Immature natural killer cell (primary cell): Measurements from ENCODE around the gene LRAT. TPM values are rescaled to one million over a fixed set of nuclear protein-coding genes. Genes with fewer than 3 reads are reported as not detected.

Experiments
- DNase-seq, 3 donors: peaks; one replicate each; pipeline ENCODE4 v3.0.0; 2022; ENCODE audit warnings: mixed read lengths in 1 of 3
- H3K27ac Mint-ChIP-seq, 6 donors: one replicate each; pipeline ENCODE4 v1.8.0; 2020; ENCODE audit warnings: mixed read lengths in 6 of 6, mild to moderate bottlenecking in 5 of 6, inconsistent platforms in 4 of 6, moderate library complexity in 3 of 6
- H3K27me3 Mint-ChIP-seq, 3 donors: one replicate each; pipeline ENCODE4 v1.8.0; 2020 to 2021; ENCODE audit warnings: low read depth in 3 of 3, mild to moderate bottlenecking in 3 of 3, mixed read lengths in 3 of 3, moderate library complexity in 3 of 3, inconsistent platforms in 1 of 3
- H3K36me3 Mint-ChIP-seq, 3 donors: one replicate each; pipeline ENCODE4 v1.8.0; 2020; ENCODE audit warnings: mixed read lengths in 3 of 3, inconsistent platforms in 2 of 3, mild to moderate bottlenecking in 2 of 3
- H3K4me1 Mint-ChIP-seq, 2 donors: one replicate each; pipeline ENCODE4 v1.8.0; 2020; ENCODE audit warnings: inconsistent platforms in 2 of 2, mild to moderate bottlenecking in 2 of 2, mixed read lengths in 2 of 2, moderate library complexity in 1 of 2
- H3K4me3 Mint-ChIP-seq, 5 donors: one replicate each; pipeline ENCODE4 v1.8.0; 2020; ENCODE audit warnings: mild to moderate bottlenecking in 5 of 5, mixed read lengths in 5 of 5, inconsistent platforms in 3 of 5, moderate library complexity in 3 of 5
- H3K9me3 Mint-ChIP-seq, 6 donors: one replicate each; pipeline ENCODE4 v1.8.0; 2020; ENCODE audit warnings: mild to moderate bottlenecking in 6 of 6, mixed read lengths in 6 of 6, inconsistent platforms in 4 of 6, moderate library complexity in 3 of 6
- polyA plus RNA-seq, 3 donors: library from polyadenylated mRNA; unstranded; fragments of 300-500 nt; fragmentation: Illumina TruSeq; gene quantifications; one replicate each; pipeline ENCODE4 v1.2.3, GENCODE V29; 2021

Gene LRAT
- polyA plus RNA-seq, 3 donors from 2014 or later = not detected

GRCh38 chr4:154738426-154738825 lies 5.4 kb upstream of the LRAT start:
- H3K4me1 Mint-ChIP-seq = peaks cover under 1 to 2% of the 10 kb centered on the region in 2 donors
- H3K36me3 Mint-ChIP-seq = no peaks in the 10 kb centered on the region
- DNase-seq = no peak
- peaks cover 0 to 14% (median 2%) of the 10 kb centered on the region in 6 donors for H3K9me3 Mint-ChIP-seq
- H3K4me3 Mint-ChIP-seq = no peak overlapping the region
- peaks cover 4 to 9% (median 7%) of the 10 kb centered on the region in 3 donors for H3K27me3 Mint-ChIP-seq
- no peak overlapping the region for H3K27ac Mint-ChIP-seq

DNA sequence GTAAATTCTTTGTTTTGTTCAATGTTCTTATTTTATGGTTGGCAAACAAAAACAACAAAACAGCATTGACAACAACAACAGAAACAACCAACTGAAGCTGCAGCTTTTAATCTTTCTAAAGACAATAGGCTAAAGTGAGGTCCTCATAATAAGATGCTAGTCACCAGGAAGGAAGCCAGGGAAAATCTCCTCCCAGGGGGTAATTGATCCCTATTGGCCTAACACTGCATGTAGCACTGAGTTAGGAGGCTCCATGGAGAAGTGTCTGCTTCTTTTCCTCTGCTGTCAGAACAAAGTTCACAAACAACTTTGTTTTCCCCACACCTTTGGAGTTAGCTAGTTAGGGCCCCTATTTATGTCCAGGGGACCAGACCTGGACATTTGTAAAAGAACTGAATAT lies 4.7 kb upstream of the LRAT start:
- Mint-ChIP-seq H3K4me1 (peaks cover 4 to 7% of the 10 kb centered on the region in 2 donors), H3K4me3 (no peak overlapping the region), H3K9me3 (peaks cover 0 to 7% (median 3%) of the 10 kb centered on the region in 6 donors), H3K27ac (no peak overlapping the region), H3K36me3 (no peaks in the 10 kb centered on the region), H3K27me3 (peaks cover 5 to 10% (median 9%) of the 10 kb centered on the region in 3 donors)
- DNase-seq = no peak

- DNase-seq = no peak
- Mint-ChIP-seq H3K27me3 (peaks cover 9 to 16% (median 10%) of the 10 kb centered on the region in 3 donors), H3K4me1 (peaks cover 7 to 10% of the 10 kb centered on the region in 2 donors), H3K4me3 (no peak overlapping the region), H3K9me3 (peaks cover 0 to 8% (median 5%) of the 10 kb centered on the region in 6 donors), H3K36me3 (no peaks in the 10 kb centered on the region), H3K27ac (no peak overlapping the region)
Observed at GRCh38 chr4:154740462-154740861, 3.3 kb upstream of the LRAT start.

GRCh38 chr4:154741131-154741665 lies 2.6 kb upstream of the LRAT start:
- Mint-ChIP-seq H3K27me3 (peaks cover 9 to 16% (median 10%) of the 10 kb centered on the region in 3 donors), H3K9me3 (peaks cover 0 to 11% (median 5%) of the 10 kb centered on the region in 6 donors), H3K4me3 (no peak overlapping the region), H3K4me1 (peaks cover 7 to 10% of the 10 kb centered on the region in 2 donors), H3K36me3 (no peaks in the 10 kb centered on the region), H3K27ac (no peak overlapping the region)
- no peak for DNase-seq

- no peak for DNase-seq
- Mint-ChIP-seq H3K27me3 (peaks cover 9 to 16% (median 10%) of the 10 kb centered on the region in 3 donors), H3K27ac (no peak overlapping the region)
Observed at GRCh38 chr4:154741922-154742850, 1.6 kb upstream of the LRAT start.

DNA sequence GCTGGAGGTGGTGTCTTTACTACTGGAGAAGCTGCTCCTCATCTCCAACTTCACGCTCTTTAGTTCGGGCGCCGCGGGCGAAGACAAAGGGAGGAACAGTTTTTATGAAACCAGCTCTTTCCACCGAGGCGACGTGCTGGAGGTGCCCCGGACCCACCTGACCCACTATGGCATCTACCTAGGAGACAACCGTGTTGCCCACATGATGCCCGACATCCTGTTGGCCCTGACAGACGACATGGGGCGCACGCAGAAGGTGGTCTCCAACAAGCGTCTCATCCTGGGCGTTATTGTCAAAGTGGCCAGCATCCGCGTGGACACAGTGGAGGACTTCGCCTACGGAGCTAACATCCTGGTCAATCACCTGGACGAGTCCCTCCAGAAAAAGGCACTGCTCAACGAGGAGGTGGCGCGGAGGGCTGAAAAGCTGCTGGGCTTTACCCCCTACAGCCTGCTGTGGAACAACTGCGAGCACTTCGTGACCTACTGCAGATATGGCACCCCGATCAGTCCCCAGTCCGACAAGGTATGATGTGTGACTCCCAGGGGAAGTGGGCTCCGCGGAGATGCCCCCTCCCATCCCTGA lies 634 bp downstream of the LRAT start:
- H3K4me3 Mint-ChIP-seq = peak overlapping the region; percentile 43 to 83 (median 70)
- H3K27ac Mint-ChIP-seq = no peak overlapping the region
- peaks cover 0 to 10% (median 3%) of the 10 kb centered on the region in 6 donors for H3K9me3 Mint-ChIP-seq
- H3K36me3 Mint-ChIP-seq = no peaks in the 10 kb centered on the region
- DNase-seq = no peak
- H3K4me1 Mint-ChIP-seq = peaks cover 7 to 10% of the 10 kb centered on the region in 2 donors
- peaks cover 10 to 16% (median 15%) of the 10 kb centered on the region in 3 donors for H3K27me3 Mint-ChIP-seq

More at GRCh38 chr4:154741922-154742850, 1.6 kb upstream of the LRAT start:
- Mint-ChIP-seq H3K9me3 (peaks cover 0 to 11% (median 3%) of the 10 kb centered on the region in 6 donors), H3K4me1 (peaks cover 7 to 10% of the 10 kb centered on the region in 2 donors), H3K36me3 (no peaks in the 10 kb centered on the region), H3K4me3 (peak overlapping the region in 1 of 5 donors; percentile 5)

GRCh38 chr4:154757713-154758112 lies 13.9 kb downstream of the LRAT start:
- Mint-ChIP-seq H3K27ac (no peak overlapping the region), H3K36me3 (peaks cover 0 to 4% (median 0%) of the 10 kb centered on the region in 3 donors), H3K4me1 (no peaks in the 10 kb centered on the region), H3K27me3 (peaks cover 1 to 6% (median 2%) of the 10 kb centered on the region in 3 donors), H3K4me3 (no peak overlapping the region), H3K9me3 (peaks cover 0 to 10% (median 2%) of the 10 kb centered on the region in 6 donors)
- no peak for DNase-seq

DNA sequence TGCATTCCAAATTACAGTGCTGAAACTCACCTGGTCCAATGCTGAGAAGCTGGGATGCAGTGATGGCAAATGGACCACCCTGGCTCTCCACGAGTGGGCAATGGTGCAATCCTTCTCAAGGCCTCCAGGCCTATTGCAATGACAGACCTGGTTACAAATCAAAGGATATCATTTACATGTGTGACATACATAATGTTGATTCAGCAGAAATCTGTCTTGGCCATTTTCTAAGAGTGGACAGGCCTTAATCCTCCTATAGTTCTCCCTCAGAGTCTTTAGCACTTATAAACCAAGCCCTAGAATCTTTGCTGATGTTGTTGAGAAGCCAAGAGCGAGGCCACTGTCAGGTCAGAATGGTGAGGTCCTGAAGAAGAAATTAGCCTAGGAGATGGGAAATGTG lies 17.1 kb downstream of the LRAT start:
- DNase-seq = no peak
- Mint-ChIP-seq H3K36me3 (no peaks in the 10 kb centered on the region), H3K27me3 (peaks cover under 1 to 5% (median 2%) of the 10 kb centered on the region in 3 donors), H3K4me3 (no peak overlapping the region), H3K4me1 (no peaks in the 10 kb centered on the region), H3K27ac (no peak overlapping the region), H3K9me3 (peaks cover 0 to 7% (median under 1%) of the 10 kb centered on the region in 6 donors)

- Mint-ChIP-seq H3K36me3 (no peaks in the 10 kb centered on the region), H3K4me1 (no peaks in the 10 kb centered on the region), H3K27me3 (peaks cover 0 to 4% (median 1%) of the 10 kb centered on the region in 3 donors), H3K9me3 (peaks cover 0 to 11% (median 6%) of the 10 kb centered on the region in 6 donors), H3K4me3 (no peak overlapping the region), H3K27ac (no peak overlapping the region)
- DNase-seq = no peak
Observed at GRCh38 chr4:154778264-154778663, 34.5 kb downstream of the LRAT start.

DNA sequence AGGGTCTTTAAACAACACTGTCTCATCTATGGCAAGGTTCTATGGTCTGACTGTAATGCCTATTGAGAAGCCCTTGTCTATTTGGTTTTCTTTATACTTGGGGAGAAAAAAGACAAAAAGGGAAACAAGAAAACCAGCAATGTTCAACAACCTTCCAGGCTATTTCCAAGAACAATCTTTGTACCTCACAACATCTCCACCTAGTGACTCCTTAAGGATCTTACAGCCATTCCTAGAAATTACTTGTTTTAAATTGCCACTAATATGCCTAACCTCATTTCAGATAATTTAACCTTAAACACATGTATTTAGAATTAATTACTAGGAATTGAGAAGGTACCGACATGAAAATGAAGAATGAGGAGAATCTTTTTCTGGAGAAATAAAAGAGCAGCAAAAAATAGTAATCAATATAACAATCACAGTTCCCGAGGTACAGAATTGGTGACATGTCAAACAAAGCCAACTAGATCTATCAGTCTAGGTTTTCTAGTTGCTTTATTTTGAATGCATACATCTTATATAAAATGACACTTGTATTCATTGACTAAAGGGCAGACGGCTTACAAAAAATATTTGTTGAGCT lies 35.7 kb downstream of the LRAT start:
- H3K36me3 Mint-ChIP-seq = no peaks in the 10 kb centered on the region
- DNase-seq = no peak
- H3K4me1 Mint-ChIP-seq = no peaks in the 10 kb centered on the region
- no peak overlapping the region for H3K27ac Mint-ChIP-seq
- H3K27me3 Mint-ChIP-seq = peaks cover 0 to 4% (median 1%) of the 10 kb centered on the region in 3 donors
- no peak overlapping the region for H3K4me3 Mint-ChIP-seq
- H3K9me3 Mint-ChIP-seq = peaks cover 0 to 11% (median 6%) of the 10 kb centered on the region in 6 donors

GRCh38 chr4:154781126-154781982 lies 37.6 kb downstream of the LRAT start, which contains the start of gene RBM46:
TSS of gene RBM46 (plus strand) at chr4:154781272. CDS start at chr4:154796753, 15,481 bp downstream.
- no peak for DNase-seq
- Mint-ChIP-seq H3K27me3 (peaks cover 0 to 1% (median 0%) of the 10 kb centered on the region in 3 donors), H3K9me3 (peaks cover 0 to 6% (median 0%) of the 10 kb centered on the region in 6 donors), H3K4me1 (no peaks in the 10 kb centered on the region), H3K27ac (no peak within 1 kb of the TSS), H3K4me3 (no peak within 1 kb of the TSS), H3K36me3 (no peaks in the 10 kb centered on the region)

DNA sequence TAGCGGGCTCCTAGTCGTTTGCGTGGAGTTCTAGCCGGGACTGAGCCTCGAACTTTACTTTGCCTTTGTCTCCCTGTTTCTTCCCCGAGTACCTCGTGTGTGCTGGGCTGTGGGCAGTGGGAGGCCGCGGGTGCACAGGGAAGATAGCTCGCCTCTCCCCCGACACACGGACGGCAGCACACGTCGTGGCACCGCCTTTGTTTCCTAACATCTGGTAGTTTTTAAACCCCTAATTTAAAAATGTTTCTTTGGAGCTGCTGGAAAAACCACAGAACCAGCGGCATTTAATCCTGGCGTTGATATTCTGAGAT lies 38.1 kb downstream of the LRAT start:
- H3K4me1 Mint-ChIP-seq = no peaks in the 10 kb centered on the region
- H3K9me3 Mint-ChIP-seq = peaks cover 0 to 6% (median under 1%) of the 10 kb centered on the region in 6 donors
- no peak for DNase-seq
- no peaks in the 10 kb centered on the region for H3K36me3 Mint-ChIP-seq
- no peak overlapping the region for H3K27ac Mint-ChIP-seq
- peaks cover 0 to 1% (median 0%) of the 10 kb centered on the region in 3 donors for H3K27me3 Mint-ChIP-seq
- H3K4me3 Mint-ChIP-seq = no peak overlapping the region
